Measurements from ENCODE around the gene HNF4A.
A peak's percentile ranks its signal among the peaks of the same experiment; 100 is the strongest.

HNF4A gene

DNA sequence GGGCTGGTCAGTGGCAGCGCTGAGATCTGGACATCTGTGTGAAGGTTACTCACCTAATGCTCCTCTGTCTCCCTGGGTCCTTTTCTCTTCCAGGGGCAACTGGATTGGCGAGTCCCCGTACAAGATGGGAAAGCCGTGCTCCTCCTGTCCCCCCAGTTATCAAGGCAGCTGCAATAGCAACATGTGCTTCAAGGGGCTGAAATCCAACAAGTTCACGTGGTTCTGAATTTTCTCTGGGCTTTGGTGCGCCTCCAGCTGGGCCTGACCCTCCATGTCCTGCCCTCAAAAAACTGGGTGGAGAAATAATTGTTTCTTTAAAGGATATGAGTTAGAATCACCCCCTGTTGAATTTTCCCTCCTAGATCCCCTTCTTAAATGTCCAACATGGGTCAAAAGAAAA lies 4.9 kb upstream of the HNF4A start (continued):
- TF ChIP-seq, protein P1, sequence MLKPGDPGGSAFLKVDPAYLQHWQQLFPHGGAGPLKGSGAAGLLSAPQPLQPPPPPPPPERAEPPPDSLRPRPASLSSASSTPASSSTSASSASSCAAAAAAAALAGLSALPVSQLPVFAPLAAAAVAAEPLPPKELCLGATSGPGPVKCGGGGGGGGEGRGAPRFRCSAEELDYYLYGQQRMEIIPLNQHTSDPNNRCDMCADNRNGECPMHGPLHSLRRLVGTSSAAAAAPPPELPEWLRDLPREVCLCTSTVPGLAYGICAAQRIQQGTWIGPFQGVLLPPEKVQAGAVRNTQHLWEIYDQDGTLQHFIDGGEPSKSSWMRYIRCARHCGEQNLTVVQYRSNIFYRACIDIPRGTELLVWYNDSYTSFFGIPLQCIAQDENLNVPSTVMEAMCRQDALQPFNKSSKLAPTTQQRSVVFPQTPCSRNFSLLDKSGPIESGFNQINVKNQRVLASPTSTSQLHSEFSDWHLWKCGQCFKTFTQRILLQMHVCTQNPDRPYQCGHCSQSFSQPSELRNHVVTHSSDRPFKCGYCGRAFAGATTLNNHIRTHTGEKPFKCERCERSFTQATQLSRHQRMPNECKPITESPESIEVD (tag by site-specific recombination; IDR thresholded peaks at IDR 0.05) = no peak
- TF ChIP-seq ZNF48 (tag by site-specific recombination; IDR thresholded peaks at IDR 0.05) = no peak
- TF ChIP-seq ZNF777 (tag by site-specific recombination; IDR thresholded peaks at IDR 0.05; ENCODE audit: borderline replicate concordance) = no peak
- TF ChIP-seq, protein P2, sequence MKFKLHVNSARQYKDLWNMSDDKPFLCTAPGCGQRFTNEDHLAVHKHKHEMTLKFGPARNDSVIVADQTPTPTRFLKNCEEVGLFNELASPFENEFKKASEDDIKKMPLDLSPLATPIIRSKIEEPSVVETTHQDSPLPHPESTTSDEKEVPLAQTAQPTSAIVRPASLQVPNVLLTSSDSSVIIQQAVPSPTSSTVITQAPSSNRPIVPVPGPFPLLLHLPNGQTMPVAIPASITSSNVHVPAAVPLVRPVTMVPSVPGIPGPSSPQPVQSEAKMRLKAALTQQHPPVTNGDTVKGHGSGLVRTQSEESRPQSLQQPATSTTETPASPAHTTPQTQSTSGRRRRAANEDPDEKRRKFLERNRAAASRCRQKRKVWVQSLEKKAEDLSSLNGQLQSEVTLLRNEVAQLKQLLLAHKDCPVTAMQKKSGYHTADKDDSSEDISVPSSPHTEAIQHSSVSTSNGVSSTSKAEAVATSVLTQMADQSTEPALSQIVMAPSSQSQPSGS (tag by site-specific recombination; IDR thresholded peaks at IDR 0.05; ENCODE audit: low read depth) = no peak
- no peak for TF ChIP-seq ZNF530 (tag by site-specific recombination; IDR thresholded peaks at IDR 0.05; ENCODE audit: low read depth)

- no peaks in the 10 kb centered on the region for H3K4me1 ChIP-seq (ENCODE audit: control insufficient read depth, insufficient read depth, low read length)
- no peaks in the 10 kb centered on the region for H3K36me3 ChIP-seq (ENCODE audit: control insufficient read depth in 2 of 2, insufficient read depth in 1 of 2, low read length in 2 of 2)
- CTCF ChIA-PET = interaction anchor here (0.8 to 1.0 kb wide), 3 partner anchors 12 to 138 kb away, joined by 3 to 4 read pairs (median 3); no protein-coding TSS in a partner anchor
- H3K4me3 ChIP-seq (ENCODE audit: low read depth, low read length) = no peak overlapping the region
- no peaks in the 10 kb centered on the region for H3K9me3 ChIP-seq (ENCODE audit: control insufficient read depth, insufficient read depth, low read depth, low read length)
- TF ChIP-seq ZNF302 (tag by site-specific recombination; IDR thresholded peaks at IDR 0.05; ENCODE audit: low read depth) = no peak
- peak; percentile 83 for TF ChIP-seq ZNF664 (tag by site-specific recombination; IDR thresholded peaks at IDR 0.05)
- no peak overlapping the region for H3K27ac ChIP-seq (ENCODE audit: extremely low read depth, low read depth, low read length)
- POLR2A ChIA-PET = no interaction called here
Measured at GRCh38 chr20:44354979-44355497, 461 bp upstream of the HNF4A start.

GRCh38 chr20:44356353-44356723 lies 839 bp downstream of the HNF4A start:
- ChIA-PET CTCF (no interaction called here), POLR2A (no interaction called here)
- no peak overlapping the region for H3K27ac ChIP-seq (ENCODE audit: extremely low read depth, low read depth, low read length)
- H3K36me3 ChIP-seq (ENCODE audit: control insufficient read depth in 2 of 2, insufficient read depth in 1 of 2, low read length in 2 of 2) = no peaks in the 10 kb centered on the region
- no peaks in the 10 kb centered on the region for H3K9me3 ChIP-seq (ENCODE audit: control insufficient read depth, insufficient read depth, low read depth, low read length)
- H3K4me1 ChIP-seq (ENCODE audit: control insufficient read depth, insufficient read depth, low read length) = no peaks in the 10 kb centered on the region
- H3K4me3 ChIP-seq (ENCODE audit: low read depth, low read length) = no peak overlapping the region
- no peak for TF ChIP-seq ZNF501 (tag by site-specific recombination; IDR thresholded peaks at IDR 0.05)
- TF ChIP-seq, protein P3, sequence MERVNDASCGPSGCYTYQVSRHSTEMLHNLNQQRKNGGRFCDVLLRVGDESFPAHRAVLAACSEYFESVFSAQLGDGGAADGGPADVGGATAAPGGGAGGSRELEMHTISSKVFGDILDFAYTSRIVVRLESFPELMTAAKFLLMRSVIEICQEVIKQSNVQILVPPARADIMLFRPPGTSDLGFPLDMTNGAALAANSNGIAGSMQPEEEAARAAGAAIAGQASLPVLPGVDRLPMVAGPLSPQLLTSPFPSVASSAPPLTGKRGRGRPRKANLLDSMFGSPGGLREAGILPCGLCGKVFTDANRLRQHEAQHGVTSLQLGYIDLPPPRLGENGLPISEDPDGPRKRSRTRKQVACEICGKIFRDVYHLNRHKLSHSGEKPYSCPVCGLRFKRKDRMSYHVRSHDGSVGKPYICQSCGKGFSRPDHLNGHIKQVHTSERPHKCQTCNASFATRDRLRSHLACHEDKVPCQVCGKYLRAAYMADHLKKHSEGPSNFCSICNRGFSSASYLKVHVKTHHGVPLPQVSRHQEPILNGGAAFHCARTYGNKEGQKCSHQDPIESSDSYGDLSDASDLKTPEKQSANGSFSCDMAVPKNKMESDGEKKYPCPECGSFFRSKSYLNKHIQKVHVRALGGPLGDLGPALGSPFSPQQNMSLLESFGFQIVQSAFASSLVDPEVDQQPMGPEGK (tag by site-specific recombination; IDR thresholded peaks at IDR 0.05) = no peak
- no peak for TF ChIP-seq ZSCAN5A (tag by site-specific recombination; IDR thresholded peaks at IDR 0.05)
- no peak for TF ChIP-seq ZNF362 (tag by site-specific recombination; IDR thresholded peaks at IDR 0.05)
- TF ChIP-seq ZNF404 (tag by site-specific recombination; IDR thresholded peaks at IDR 0.05) = no peak
